WERI-Rb-1 (cell line): ENCODE data around the gene PFDN4.

Source experiments
- DNase-seq: peaks from one replicate; pipeline ENCODE4 v3.0.0-alpha.2; 2020
- H3K27ac ChIP-seq: fragments of 250-450 bp; sonication (Bioruptor Pico); 2 replicates; pipeline ENCODE4 v1.5.1; 2020; ENCODE audit warnings: mild to moderate bottlenecking, moderate library complexity
- H3K27me3 ChIP-seq: fragments of 250-450 bp; sonication (Bioruptor Pico); 2 replicates; pipeline ENCODE4 v1.5.1; 2021; ENCODE audit warnings: mild to moderate bottlenecking, low read depth, moderate library complexity; ENCODE audit not compliant: insufficient read depth, severe bottlenecking
- H3K36me3 ChIP-seq: fragments of 250-450 bp; sonication (Bioruptor Pico); 2 replicates; pipeline ENCODE4 v1.5.1; 2020; ENCODE audit warnings: mild to moderate bottlenecking, moderate library complexity
- H3K4me3 ChIP-seq: 2 replicates; pipeline ENCODE4 v1.5.1; 2011; ENCODE audit warnings: low read depth, mild to moderate bottlenecking, control low read depth, low read length
- H3K9me3 ChIP-seq: fragments of 250-450 bp; sonication (Bioruptor Pico); 2 replicates; pipeline ENCODE4 v1.5.1; 2021; ENCODE audit warnings: mild to moderate bottlenecking, moderate library complexity; ENCODE audit not compliant: severe bottlenecking
- TF ChIP-seq, protein P1 (sequence below): IDR thresholded peaks from 2 replicates; pipeline ENCODE4 v1.5.1; 2011; ENCODE audit warnings: low read depth, mild to moderate bottlenecking, control low read depth, inconsistent platforms, low read length

PFDN4 gene, protein sequence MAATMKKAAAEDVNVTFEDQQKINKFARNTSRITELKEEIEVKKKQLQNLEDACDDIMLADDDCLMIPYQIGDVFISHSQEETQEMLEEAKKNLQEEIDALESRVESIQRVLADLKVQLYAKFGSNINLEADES

DNA sequence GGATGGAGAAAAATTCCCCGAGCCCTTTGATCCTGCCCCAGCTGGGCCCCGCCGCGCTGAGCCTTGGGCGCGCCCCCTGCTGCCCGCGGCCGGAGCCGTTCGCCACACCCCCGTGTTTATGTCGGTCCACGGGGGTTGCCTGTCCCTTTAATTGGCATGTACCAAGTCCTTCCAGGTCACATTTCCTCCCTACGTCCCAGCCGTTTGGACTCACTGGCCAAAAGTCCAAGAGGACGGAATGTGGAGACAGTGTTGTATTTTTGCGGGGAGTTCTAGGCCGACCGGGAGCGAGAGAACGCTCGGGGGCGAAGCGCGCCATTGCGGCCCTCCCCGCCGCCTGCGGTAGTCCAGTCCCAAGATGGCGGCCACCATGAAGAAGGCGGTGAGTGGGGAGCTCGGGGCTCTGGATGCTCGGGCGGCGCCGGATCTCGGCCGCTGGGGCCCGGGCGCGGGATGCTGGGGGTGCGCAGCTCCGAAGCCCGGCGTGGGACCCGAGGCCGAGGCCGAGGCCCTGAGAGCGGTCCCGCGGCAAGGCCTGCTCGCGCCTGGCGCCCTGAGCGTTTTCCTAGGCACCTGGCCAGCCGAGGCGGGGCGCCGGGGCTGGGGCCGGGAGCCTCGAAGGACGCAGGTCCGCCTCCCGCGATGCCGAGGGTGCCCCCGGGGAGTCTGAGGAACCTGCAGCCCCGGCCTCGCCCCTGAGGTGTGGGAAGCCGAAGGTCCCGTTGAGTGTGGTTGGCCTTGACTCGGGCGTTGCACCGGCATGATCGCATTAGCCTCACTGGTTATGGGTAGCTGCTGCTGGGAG is at the start of gene PFDN4:
Gene PFDN4, plus strand, starts transcription at position 345 of the 805 bp plus-strand sequence. Its CDS starts 14 bp downstream, at position 359.
- peak within 1 kb of the TSS; percentile 88 for H3K4me3 ChIP-seq
- H3K36me3 ChIP-seq, result no peaks in the 10 kb centered on the region
- TF ChIP-seq, protein P1, sequence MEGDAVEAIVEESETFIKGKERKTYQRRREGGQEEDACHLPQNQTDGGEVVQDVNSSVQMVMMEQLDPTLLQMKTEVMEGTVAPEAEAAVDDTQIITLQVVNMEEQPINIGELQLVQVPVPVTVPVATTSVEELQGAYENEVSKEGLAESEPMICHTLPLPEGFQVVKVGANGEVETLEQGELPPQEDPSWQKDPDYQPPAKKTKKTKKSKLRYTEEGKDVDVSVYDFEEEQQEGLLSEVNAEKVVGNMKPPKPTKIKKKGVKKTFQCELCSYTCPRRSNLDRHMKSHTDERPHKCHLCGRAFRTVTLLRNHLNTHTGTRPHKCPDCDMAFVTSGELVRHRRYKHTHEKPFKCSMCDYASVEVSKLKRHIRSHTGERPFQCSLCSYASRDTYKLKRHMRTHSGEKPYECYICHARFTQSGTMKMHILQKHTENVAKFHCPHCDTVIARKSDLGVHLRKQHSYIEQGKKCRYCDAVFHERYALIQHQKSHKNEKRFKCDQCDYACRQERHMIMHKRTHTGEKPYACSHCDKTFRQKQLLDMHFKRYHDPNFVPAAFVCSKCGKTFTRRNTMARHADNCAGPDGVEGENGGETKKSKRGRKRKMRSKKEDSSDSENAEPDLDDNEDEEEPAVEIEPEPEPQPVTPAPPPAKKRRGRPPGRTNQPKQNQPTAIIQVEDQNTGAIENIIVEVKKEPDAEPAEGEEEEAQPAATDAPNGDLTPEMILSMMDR, result peak; percentile 81
- no peaks in the 10 kb centered on the region for H3K9me3 ChIP-seq
- peak; percentile 85 for DNase-seq
- H3K27ac ChIP-seq, result peak within 1 kb of the TSS; percentile 97
- peaks cover 32% of the 10 kb centered on the region for H3K27me3 ChIP-seq

DNA sequence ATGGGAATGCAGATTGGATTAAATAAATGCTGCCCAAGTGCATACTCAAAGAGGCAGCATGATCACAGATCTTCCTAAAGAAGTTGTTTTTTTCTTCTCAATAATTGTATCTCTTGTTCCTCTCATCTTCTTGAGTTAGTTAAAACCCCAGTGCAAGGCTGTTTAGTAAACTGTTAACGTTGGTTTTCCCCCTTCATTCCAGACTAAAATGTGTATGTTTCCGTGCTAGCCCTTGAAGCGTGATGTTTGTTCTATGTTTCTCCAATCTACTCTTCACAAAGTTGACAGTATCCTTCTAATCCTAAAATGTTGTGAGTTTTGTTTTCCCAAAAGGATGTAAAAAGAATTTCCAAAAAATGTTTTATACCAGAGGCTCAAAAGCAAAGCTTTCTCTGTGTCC is 49.7 kb upstream of the PFDN4 start:
- Histone ChIP-seq H3K27me3 (peaks cover 84% of the 10 kb centered on the region), H3K27ac (no peak overlapping the region), H3K9me3 (no peaks in the 10 kb centered on the region), H3K36me3 (no peaks in the 10 kb centered on the region), H3K4me3 (no peak overlapping the region)
- TF ChIP-seq, protein P1, result no peak
- no peak for DNase-seq

DNA sequence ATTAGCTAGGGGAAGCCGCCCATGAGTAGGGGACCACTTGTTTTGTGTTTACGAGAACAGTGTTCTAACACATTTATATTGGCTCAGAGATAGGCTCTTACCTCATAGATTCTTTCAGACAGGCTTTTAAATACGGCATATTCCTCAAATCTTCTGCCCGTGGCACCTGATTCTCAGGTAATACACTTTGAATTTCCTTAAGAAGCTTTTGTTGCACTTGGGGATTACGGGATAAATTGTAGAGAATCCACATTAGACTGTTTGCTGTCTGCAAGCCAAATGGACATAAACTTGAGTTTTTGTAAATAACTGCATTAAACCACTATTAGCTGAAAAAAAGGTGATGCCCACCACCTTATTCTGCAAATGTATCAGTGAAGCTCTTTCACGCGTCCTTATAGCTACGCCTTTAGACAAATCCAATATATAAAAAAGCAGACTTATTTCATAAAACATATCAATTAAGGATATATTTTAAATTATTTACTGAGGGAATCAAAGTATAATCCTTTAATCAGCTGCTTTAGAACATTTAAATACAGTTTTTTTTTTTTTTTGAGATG is 49.0 kb upstream of the PFDN4 start:
- Histone ChIP-seq H3K4me3 (no peak overlapping the region), H3K36me3 (no peaks in the 10 kb centered on the region), H3K9me3 (no peaks in the 10 kb centered on the region), H3K27ac (no peak overlapping the region), H3K27me3 (peaks cover 84% of the 10 kb centered on the region)
- DNase-seq, result no peak
- TF ChIP-seq, protein P1, result no peak

DNA sequence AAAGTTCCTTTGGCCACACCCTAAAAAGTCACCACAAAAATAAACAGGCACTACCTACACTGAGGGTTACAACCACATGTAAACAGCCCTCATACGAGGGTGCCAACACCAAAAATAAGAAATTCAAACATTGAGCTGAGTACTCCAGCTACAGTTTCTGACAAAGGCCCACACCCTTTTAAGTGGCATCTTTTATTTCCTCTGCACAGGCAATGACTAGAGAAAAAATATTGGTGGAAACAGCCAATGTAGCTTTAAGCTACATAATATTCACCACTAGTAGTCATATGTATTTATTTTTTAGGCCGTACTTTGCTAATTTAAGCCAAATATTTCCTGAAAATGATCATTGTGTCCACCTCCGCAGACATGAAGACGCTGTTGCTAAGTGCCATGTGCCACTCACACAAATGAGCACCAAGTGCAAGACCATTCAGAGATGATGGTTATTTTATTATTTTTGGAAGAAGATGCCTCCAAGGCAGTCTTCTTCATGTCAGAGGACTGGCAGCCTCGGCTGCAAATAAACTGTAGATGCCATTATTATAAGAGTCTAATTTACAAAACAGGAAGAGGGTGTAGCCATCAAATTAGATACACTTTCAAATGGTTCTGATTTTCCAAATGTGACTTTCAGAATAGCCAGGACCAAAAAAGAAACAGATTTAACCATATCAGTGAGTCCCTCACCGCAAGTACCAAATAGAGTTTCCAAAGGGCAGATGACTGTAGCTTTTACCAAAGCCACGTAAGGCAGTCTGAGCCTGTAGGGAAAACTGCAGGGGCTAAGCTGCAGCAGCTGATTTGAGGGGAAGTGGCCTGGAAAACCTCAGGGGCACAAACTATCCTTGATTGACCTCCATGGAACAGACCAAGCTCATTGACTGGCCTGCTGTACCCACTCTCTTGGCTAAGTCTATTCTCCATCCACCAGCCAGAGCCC is 47.6 kb upstream of the PFDN4 start:
- no peaks in the 10 kb centered on the region for H3K36me3 ChIP-seq
- peaks cover 83% of the 10 kb centered on the region for H3K27me3 ChIP-seq
- H3K9me3 ChIP-seq, result no peaks in the 10 kb centered on the region
- H3K4me3 ChIP-seq, result no peak overlapping the region
- TF ChIP-seq, protein P1, result no peak
- DNase-seq, result no peak
- no peak overlapping the region for H3K27ac ChIP-seq

DNA sequence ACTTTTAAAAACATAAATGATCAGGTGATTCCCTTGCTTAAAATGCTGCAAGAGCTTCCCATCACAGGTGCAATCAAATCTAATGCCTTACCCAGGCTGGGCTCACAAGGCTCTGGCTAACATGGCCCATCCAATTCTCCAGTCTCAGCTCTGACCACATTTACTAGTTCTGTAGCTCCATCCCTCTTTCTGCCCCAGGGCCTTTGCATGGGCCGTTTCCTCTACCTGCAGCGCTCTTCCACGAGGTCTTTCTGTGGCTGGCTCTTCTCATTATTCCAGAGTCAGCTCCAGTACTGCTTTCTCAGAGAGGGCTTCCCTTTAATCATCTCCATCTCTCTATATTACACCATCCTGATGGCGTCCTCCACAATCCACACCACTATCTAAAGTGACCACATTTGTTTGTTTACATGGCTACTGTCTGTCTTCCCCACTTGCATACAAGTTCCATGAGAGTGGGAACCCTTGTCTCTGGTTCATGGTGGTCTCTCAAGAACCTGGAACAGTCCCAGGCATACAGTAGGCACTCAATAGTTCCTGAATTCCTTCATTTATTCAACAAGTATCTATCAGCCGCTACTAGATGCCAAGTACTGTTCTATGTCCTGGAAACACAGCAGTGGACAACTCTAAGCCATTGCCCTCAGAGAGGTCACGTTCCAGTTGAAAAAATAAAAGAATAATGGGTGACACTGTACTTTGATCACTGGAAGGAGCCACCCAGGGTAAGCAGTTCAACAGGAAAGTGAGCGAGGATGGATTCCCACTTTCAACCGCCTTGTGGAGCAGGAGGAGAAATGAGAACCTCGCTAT is 46.7 kb upstream of the PFDN4 start:
- Histone ChIP-seq H3K4me3 (no peak overlapping the region), H3K9me3 (no peaks in the 10 kb centered on the region), H3K36me3 (no peaks in the 10 kb centered on the region), H3K27me3 (peaks cover 82% of the 10 kb centered on the region), H3K27ac (no peak overlapping the region)
- DNase-seq, result no peak
- TF ChIP-seq, protein P1, result no peak
